Non-pigmented ciliary epithelial cell (primary cell): ENCODE results near the gene ELL2.

ENCODE experiments used
- DNase-seq: peaks from one replicate; pipeline ENCODE4 v3.0.0-alpha.2; 2010; ENCODE audit warnings: low read depth

Gene ELL2

GRCh38 chr5:95961617-95962474, at the start of gene ELL2:
TSS of gene ELL2 (minus strand) at chr5:95961851. CDS start at chr5:95961721, 130 bp downstream.
- peak; percentile 93 for DNase-seq

GRCh38 chr5:96008987-96009647, 47.5 kb upstream of the ELL2 start:
- no peak for DNase-seq

GRCh38 chr5:96008487-96008886, 46.8 kb upstream of the ELL2 start:
- DNase-seq, result no peak

GRCh38 chr5:96007051-96007450, 45.4 kb upstream of the ELL2 start:
- no peak for DNase-seq

GRCh38 chr5:96006291-96006690, 44.6 kb upstream of the ELL2 start:
- DNase-seq, result no peak

- DNase-seq, result no peak
These were observed 43.1 kb upstream of the ELL2 start for GRCh38 chr5:96004754-96005153.

- DNase-seq, result no peak
These were observed 42.4 kb upstream of the ELL2 start for GRCh38 chr5:96004087-96004486.

GRCh38 chr5:96001262-96001661, 39.6 kb upstream of the ELL2 start:
- no peak for DNase-seq

GRCh38 chr5:96000308-96000707, 38.7 kb upstream of the ELL2 start:
- no peak for DNase-seq

GRCh38 chr5:95996904-95997723, 35.5 kb upstream of the ELL2 start:
- no peak for DNase-seq

- DNase-seq, result no peak
These were observed 34.4 kb upstream of the ELL2 start for GRCh38 chr5:95995962-95996489.

GRCh38 chr5:95993776-95994175, 32.1 kb upstream of the ELL2 start:
- DNase-seq, result no peak

GRCh38 chr5:95993266-95993665, 31.6 kb upstream of the ELL2 start:
- DNase-seq, result no peak

- no peak for DNase-seq
These were observed 27.8 kb upstream of the ELL2 start for GRCh38 chr5:95989283-95990048.

GRCh38 chr5:95988877-95989276, 27.2 kb upstream of the ELL2 start:
- DNase-seq, result no peak

GRCh38 chr5:95988094-95988493, 26.4 kb upstream of the ELL2 start:
- no peak for DNase-seq

GRCh38 chr5:95986937-95987520, 25.4 kb upstream of the ELL2 start:
- DNase-seq, result no peak

- DNase-seq, result no peak
These were observed 24.4 kb upstream of the ELL2 start for GRCh38 chr5:95986001-95986400.

- no peak for DNase-seq
These were observed 23.6 kb upstream of the ELL2 start for GRCh38 chr5:95985249-95985648.

GRCh38 chr5:95984287-95984938, 22.8 kb upstream of the ELL2 start:
- no peak for DNase-seq

- no peak for DNase-seq
These were observed 21.9 kb upstream of the ELL2 start for GRCh38 chr5:95983509-95983908.
